Parathyroid adenoma (tissue), 2 donors: Measurements from ENCODE around the gene KCNQ1OT1.

Experiments
- H2AFZ ChIP-seq: fragments of 300-600 bp; sonication (generic); one replicate; pipeline ENCODE4 v1.7.0; 2017; ENCODE audit warnings: antibody characterized with exemption, mild to moderate bottlenecking
- H3K27ac ChIP-seq: fragments of 300-600 bp; sonication (generic); one replicate; pipeline ENCODE4 v1.7.0; 2017
- H3K27me3 ChIP-seq: fragments of 300-600 bp; sonication (generic); one replicate; pipeline ENCODE4 v1.7.0; 2017; ENCODE audit warnings: low read length; ENCODE audit not compliant: control insufficient read depth, insufficient read depth
- H3K36me3 ChIP-seq: fragments of 300-600 bp; sonication (generic); one replicate; pipeline ENCODE4 v1.7.0; 2017; ENCODE audit warnings: low read length; ENCODE audit not compliant: control insufficient read depth, insufficient read depth
- H3K4me1 ChIP-seq: fragments of 300-600 bp; sonication (generic); one replicate; pipeline ENCODE4 v1.7.0; 2017; ENCODE audit warnings: control low read depth
- H3K4me2 ChIP-seq: fragments of 300-600 bp; sonication (generic); one replicate; pipeline ENCODE4 v1.7.0; 2017; ENCODE audit warnings: low read length
- H3K4me3 ChIP-seq: fragments of 300-600 bp; sonication (generic); one replicate; pipeline ENCODE4 v1.7.0; 2017; ENCODE audit warnings: low read depth, low read length
- H3K79me2 ChIP-seq: fragments of 300-600 bp; sonication (generic); one replicate; pipeline ENCODE4 v1.7.0; 2017; ENCODE audit warnings: control low read depth
- H3K9ac ChIP-seq: fragments of 300-600 bp; sonication (generic); one replicate; pipeline ENCODE4 v1.7.0; 2017; ENCODE audit warnings: mild to moderate bottlenecking
- H3K9me3 ChIP-seq: fragments of 300-600 bp; sonication (generic); one replicate; pipeline ENCODE4 v1.7.0; 2017; ENCODE audit warnings: low read length; ENCODE audit not compliant: control insufficient read depth
- TF ChIP-seq, protein P1 (sequence below): fragments of 300-600 bp; sonication (generic); IDR thresholded peaks from one replicate; pipeline ENCODE4 v1.7.0; 2017; ENCODE audit warnings: antibody characterized with exemption, mild to moderate bottlenecking
- donor health status: primary hyperparathyroidism.

The KCNQ1OT1 gene

DNA sequence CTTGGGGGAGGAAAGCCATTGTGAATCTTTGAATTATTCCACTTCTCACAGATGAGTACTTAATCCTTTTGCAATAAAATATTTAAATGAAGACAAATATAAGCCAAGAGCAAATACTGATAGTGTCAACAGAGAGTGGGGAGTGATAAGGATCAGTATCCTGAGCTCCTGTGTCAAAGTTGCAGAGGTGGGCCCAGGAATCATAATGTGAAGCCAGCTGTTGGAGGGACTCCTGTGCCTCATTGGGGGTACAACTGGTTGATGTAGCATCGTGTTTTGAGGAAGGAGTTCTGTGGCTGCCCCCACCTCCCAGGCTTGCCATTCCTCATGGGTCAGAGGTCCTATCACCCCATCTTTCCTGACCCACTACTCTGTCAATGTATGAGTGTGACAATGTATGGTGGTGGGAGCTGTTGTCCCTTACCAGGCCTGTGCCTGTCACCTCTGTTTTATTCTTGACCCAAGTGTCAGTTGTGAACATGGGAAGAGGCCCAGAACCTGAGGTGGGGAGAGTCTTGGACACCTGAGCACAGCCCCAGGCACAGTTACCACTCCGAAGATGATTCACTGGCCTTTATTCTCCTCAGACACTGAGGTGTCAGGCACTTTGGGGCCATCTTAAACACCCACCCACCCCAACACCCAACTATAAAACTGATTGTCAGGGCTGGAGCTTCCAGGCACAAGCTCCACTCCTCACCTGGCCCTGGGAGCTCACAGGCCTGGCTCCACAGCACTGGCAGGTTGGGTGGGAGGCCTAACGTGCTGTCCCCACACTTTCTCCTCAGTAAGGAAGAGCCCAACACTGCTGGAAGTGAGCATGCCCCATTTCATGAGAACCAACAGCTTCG, 38.4 kb downstream of the KCNQ1OT1 start:
- no peaks in the 10 kb centered on the region for H3K27me3 ChIP-seq
- no peak overlapping the region for H3K27ac ChIP-seq
- H3K4me1 ChIP-seq = no peaks in the 10 kb centered on the region
- no peak overlapping the region for H3K9ac ChIP-seq
- no peak overlapping the region for H2AFZ ChIP-seq
- no peaks in the 10 kb centered on the region for H3K36me3 ChIP-seq
- no peak overlapping the region for H3K4me2 ChIP-seq
- H3K4me3 ChIP-seq = no peak overlapping the region
- TF ChIP-seq, protein P1, sequence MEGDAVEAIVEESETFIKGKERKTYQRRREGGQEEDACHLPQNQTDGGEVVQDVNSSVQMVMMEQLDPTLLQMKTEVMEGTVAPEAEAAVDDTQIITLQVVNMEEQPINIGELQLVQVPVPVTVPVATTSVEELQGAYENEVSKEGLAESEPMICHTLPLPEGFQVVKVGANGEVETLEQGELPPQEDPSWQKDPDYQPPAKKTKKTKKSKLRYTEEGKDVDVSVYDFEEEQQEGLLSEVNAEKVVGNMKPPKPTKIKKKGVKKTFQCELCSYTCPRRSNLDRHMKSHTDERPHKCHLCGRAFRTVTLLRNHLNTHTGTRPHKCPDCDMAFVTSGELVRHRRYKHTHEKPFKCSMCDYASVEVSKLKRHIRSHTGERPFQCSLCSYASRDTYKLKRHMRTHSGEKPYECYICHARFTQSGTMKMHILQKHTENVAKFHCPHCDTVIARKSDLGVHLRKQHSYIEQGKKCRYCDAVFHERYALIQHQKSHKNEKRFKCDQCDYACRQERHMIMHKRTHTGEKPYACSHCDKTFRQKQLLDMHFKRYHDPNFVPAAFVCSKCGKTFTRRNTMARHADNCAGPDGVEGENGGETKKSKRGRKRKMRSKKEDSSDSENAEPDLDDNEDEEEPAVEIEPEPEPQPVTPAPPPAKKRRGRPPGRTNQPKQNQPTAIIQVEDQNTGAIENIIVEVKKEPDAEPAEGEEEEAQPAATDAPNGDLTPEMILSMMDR = no peak
- H3K9me3 ChIP-seq = no peaks in the 10 kb centered on the region
- no peaks in the 10 kb centered on the region for H3K79me2 ChIP-seq

GRCh38 chr11:2660357-2660939, 39.3 kb downstream of the KCNQ1OT1 start:
- Histone ChIP-seq H3K4me3 (no peak overlapping the region), H3K9me3 (no peaks in the 10 kb centered on the region), H3K9ac (no peak overlapping the region), H3K27ac (no peak overlapping the region), H3K36me3 (no peaks in the 10 kb centered on the region), H3K4me1 (no peaks in the 10 kb centered on the region), H3K27me3 (no peaks in the 10 kb centered on the region), H3K79me2 (no peaks in the 10 kb centered on the region), H3K4me2 (no peak overlapping the region), H2AFZ (no peak overlapping the region)
- TF ChIP-seq, protein P1 = no peak

- H3K4me2 ChIP-seq = no peak overlapping the region
- H3K79me2 ChIP-seq = no peaks in the 10 kb centered on the region
- no peak overlapping the region for H2AFZ ChIP-seq
- no peaks in the 10 kb centered on the region for H3K4me1 ChIP-seq
- H3K9me3 ChIP-seq = no peaks in the 10 kb centered on the region
- H3K27ac ChIP-seq = no peak overlapping the region
- no peak overlapping the region for H3K9ac ChIP-seq
- H3K4me3 ChIP-seq = no peak overlapping the region
- no peaks in the 10 kb centered on the region for H3K27me3 ChIP-seq
- H3K36me3 ChIP-seq = no peaks in the 10 kb centered on the region
- TF ChIP-seq, protein P1 = no peak
Measured at GRCh38 chr11:2657697-2658284, 42.0 kb downstream of the KCNQ1OT1 start.

GRCh38 chr11:2656859-2657258, 42.9 kb downstream of the KCNQ1OT1 start:
- Histone ChIP-seq H3K27ac (no peak overlapping the region), H3K79me2 (no peaks in the 10 kb centered on the region), H3K4me2 (no peak overlapping the region), H3K4me3 (no peak overlapping the region), H2AFZ (no peak overlapping the region), H3K27me3 (no peaks in the 10 kb centered on the region), H3K36me3 (no peaks in the 10 kb centered on the region), H3K9me3 (no peaks in the 10 kb centered on the region), H3K4me1 (no peaks in the 10 kb centered on the region), H3K9ac (no peak overlapping the region)
- TF ChIP-seq, protein P1 = no peak
